Kidney (tissue), 14 donors: Measurements from ENCODE around the gene PITX1. TPM values are rescaled to one million over a fixed set of nuclear protein-coding genes. Genes with fewer than 3 reads are reported as not detected.

ENCODE experiments used
- DNase-seq, 5 donors: peaks; one replicate each; pipeline ENCODE4 v3.0.0-alpha.2; 2013 to 2020
- FAIRE-seq: peaks from 2 replicates; lab custom pipeline; 2012; peaks lifted over from hg19 to GRCh38; lab: Jason Lieb, UNC
- H3K27ac ChIP-seq, 2 donors: one replicate each; pipeline ENCODE4 v1.7.0; 2013; ENCODE audit warnings: low read depth in 2 of 2, low read length in 2 of 2, inconsistent platforms in 1 of 2
- H3K27me3 ChIP-seq: one replicate; pipeline ENCODE4 v1.7.1; 2013; ENCODE audit warnings: low read length, inconsistent platforms; ENCODE audit not compliant: control insufficient read depth, insufficient read depth
- H3K36me3 ChIP-seq, 3 donors: one replicate each; pipeline versions ENCODE4 v1.7.0 to v1.7.1; 2013; ENCODE audit warnings: low read length in 3 of 3, control low read depth in 1 of 3, inconsistent platforms in 1 of 3; ENCODE audit not compliant: insufficient read depth in 3 of 3, control insufficient read depth in 2 of 3
- H3K4me1 ChIP-seq, 3 donors: one replicate each; pipeline versions ENCODE4 v1.7.0 to v1.7.1; 2013; ENCODE audit warnings: low read length in 3 of 3, inconsistent platforms in 1 of 3, low read depth in 1 of 3; ENCODE audit not compliant: control insufficient read depth in 2 of 3, insufficient read depth in 2 of 3
- H3K4me3 ChIP-seq, 3 donors: one replicate each; pipeline versions ENCODE4 v1.7.0 to v1.8.1; 2013; ENCODE audit warnings: low read length in 3 of 3, control low read depth in 1 of 3, inconsistent platforms in 1 of 3
- H3K9ac ChIP-seq, 3 donors: one replicate each; pipeline versions ENCODE4 v1.7.0 to v1.7.1; 2013; ENCODE audit warnings: low read length in 3 of 3, control low read depth in 1 of 3, inconsistent platforms in 1 of 3
- H3K9me3 ChIP-seq, 3 donors: one replicate each; pipeline versions ENCODE4 v1.7.0 to v1.7.1; 2013; ENCODE audit warnings: low read length in 3 of 3, control low read depth in 1 of 3, inconsistent platforms in 1 of 3; ENCODE audit not compliant: control insufficient read depth in 2 of 3, insufficient read depth in 1 of 3
- CTCF ChIP-seq: IDR thresholded peaks from 3 replicates; pipeline ENCODE4 v1.5.1; 2012; ENCODE audit warnings: mild to moderate bottlenecking, moderate library complexity, borderline replicate concordance; ENCODE audit not compliant: insufficient read depth; ENCODE audit errors: extremely low read depth
- intact Hi-C: fragments of 100-400 bp; cut with DNase I; formaldehyde crosslinking; loops from one replicate; pipeline ENCODE4 v1.11.1; 2022
- polyA plus RNA-seq: library from polyadenylated mRNA; stranded (reverse); fragments of 350-450 nt; fragmentation: Illumina TruSeq; extraction: RNeasy Lipid Tissue Mini Kit (QIAGEN cat#74804); gene quantifications from one replicate; pipeline ENCODE4 v1.2.3, GENCODE V29; 2014; ENCODE audit warnings: low read depth, low replicate concordance; ENCODE audit not compliant: insufficient read depth
- total RNA-seq: library from RNA; stranded (reverse); fragmentation: NEBNext Ultra II Directional; extraction: Animal tissue kit (Norgen Biotek cat#: 25700); gene quantifications from one replicate; pipeline ENCODE4 v1.2.1, GENCODE V29; 2021
- donor health status: control.
- donor health status: control.
- donor health status: control.
- donor health status: control.
- donor health status: control.
- donor health status: DM: yes; HTN: yes; CAD: no.
- donor health status: Normal renal cell carcinoma (clear cell type).

Gene PITX1
- total and polyA plus RNA-seq, 2 donors from 2014 or later: not detected

GRCh38 chr5:135008981-135009735 lies 24.9 kb downstream of the PITX1 start:
- no peak for TF ChIP-seq CTCF
- H3K4me1 ChIP-seq: no peaks in the 10 kb centered on the region
- H3K9ac ChIP-seq: no peak overlapping the region
- DNase-seq: peak in 1 of 5 donors; percentile 11
- intact Hi-C loops: no loop called here
- H3K9me3 ChIP-seq: no peaks in the 10 kb centered on the region
- no peaks in the 10 kb centered on the region for H3K27me3 ChIP-seq
- H3K36me3 ChIP-seq: no peaks in the 10 kb centered on the region
- no peak overlapping the region for H3K27ac ChIP-seq
- no peak for FAIRE-seq
- no peak overlapping the region for H3K4me3 ChIP-seq

- H3K4me3 ChIP-seq: no peak overlapping the region
- no peak for TF ChIP-seq CTCF
- DNase-seq (no peak), FAIRE-seq (no peak)
- H3K36me3 ChIP-seq: no peaks in the 10 kb centered on the region
- no peak overlapping the region for H3K27ac ChIP-seq
- H3K27me3 ChIP-seq: no peaks in the 10 kb centered on the region
- intact Hi-C loops: no loop called here
- H3K9me3 ChIP-seq: no peaks in the 10 kb centered on the region
- H3K4me1 ChIP-seq: no peaks in the 10 kb centered on the region
- H3K9ac ChIP-seq: no peak overlapping the region
Observed at GRCh38 chr5:135008556-135008955, 25.5 kb downstream of the PITX1 start.

GRCh38 chr5:135007749-135008363 lies 26.2 kb downstream of the PITX1 start:
- TF ChIP-seq CTCF: no peak
- H3K36me3 ChIP-seq: no peaks in the 10 kb centered on the region
- no peak for DNase-seq
- no peak overlapping the region for H3K4me3 ChIP-seq
- no peaks in the 10 kb centered on the region for H3K4me1 ChIP-seq
- H3K27ac ChIP-seq: no peak overlapping the region
- no peak overlapping the region for H3K9ac ChIP-seq
- H3K27me3 ChIP-seq: no peaks in the 10 kb centered on the region
- intact Hi-C loops: no loop called here
- no peaks in the 10 kb centered on the region for H3K9me3 ChIP-seq
- no peak for FAIRE-seq
